Osteoblast (primary cell): ENCODE results near the gene SNTG2. TPM values are rescaled to one million over a fixed set of nuclear protein-coding genes. Genes with fewer than 3 reads are reported as not detected.

Experiments
- DNase-seq: peaks from one replicate; pipeline ENCODE4 v3.0.0; 2011; ENCODE audit warnings: low spot score, mixed read lengths; ENCODE audit not compliant: insufficient read length; ENCODE audit errors: missing footprints
- H2AFZ ChIP-seq: 2 replicates; pipeline ENCODE4 v1.6.0; 2011; ENCODE audit warnings: mild to moderate bottlenecking, low read length
- H3K27ac ChIP-seq: 2 replicates; pipeline ENCODE4 v1.5.1; 2011; ENCODE audit warnings: mild to moderate bottlenecking, low read depth, low read length, moderate library complexity
- H3K27me3 ChIP-seq: 2 replicates; pipeline ENCODE4 v1.6.0; 2012; ENCODE audit warnings: mild to moderate bottlenecking, control low read depth, inconsistent platforms, low read length, moderate library complexity; ENCODE audit not compliant: insufficient read depth
- H3K36me3 ChIP-seq: 2 replicates; pipeline ENCODE4 v1.5.1; 2011; ENCODE audit warnings: mild to moderate bottlenecking, low read length, control low read depth, moderate library complexity; ENCODE audit not compliant: insufficient read depth
- H3K4me1 ChIP-seq: 2 replicates; pipeline ENCODE4 v1.5.1; 2011; ENCODE audit warnings: mild to moderate bottlenecking, low read length, control low read depth, moderate library complexity; ENCODE audit not compliant: insufficient read depth
- H3K4me2 ChIP-seq: 2 replicates; pipeline ENCODE4 v1.6.0; 2011; ENCODE audit warnings: mild to moderate bottlenecking, low read length; ENCODE audit not compliant: insufficient read depth
- H3K4me3 ChIP-seq: fragments of 200-600 bp; sonication (generic); 3 replicates; pipeline ENCODE4 v1.5.1; 2012; ENCODE audit warnings: mild to moderate bottlenecking, low read length, inconsistent platforms; ENCODE audit not compliant: insufficient read depth
- H3K79me2 ChIP-seq: 2 replicates; pipeline ENCODE4 v1.6.0; 2012; ENCODE audit warnings: mild to moderate bottlenecking, low read length, control low read depth, inconsistent platforms; ENCODE audit not compliant: insufficient read depth
- H3K9me3 ChIP-seq: 2 replicates; pipeline ENCODE4 v1.5.1; 2011; ENCODE audit warnings: low read depth, low read length, control low read depth
- H4K20me1 ChIP-seq: 2 replicates; pipeline ENCODE4 v1.6.0; 2012; ENCODE audit warnings: mild to moderate bottlenecking, low read length, control low read depth; ENCODE audit not compliant: insufficient read depth
- CTCF ChIP-seq: IDR thresholded peaks from 2 replicates; pipeline ENCODE4 v1.5.1; 2011; ENCODE audit warnings: mild to moderate bottlenecking, low read depth, low read length, moderate library complexity; ENCODE audit errors: extremely low read depth
- total RNA-seq: library from RNA; depleted of rRNA; stranded (reverse); fragments of >200 nt; gene quantifications from 2 replicates; pipeline ENCODE4 v1.2.3, GENCODE V29; 2012

SNTG2 gene
- total RNA-seq, 1 donor, result 1.4 TPM

GRCh38 chr2:1306687-1307516, 356.3 kb downstream of the SNTG2 start:
- no peaks in the 10 kb centered on the region for H3K4me1 ChIP-seq
- TF ChIP-seq CTCF, result no peak
- H2AFZ ChIP-seq, result no peak overlapping the region
- H3K4me3 ChIP-seq, result no peak overlapping the region
- H3K27me3 ChIP-seq, result no peaks in the 10 kb centered on the region
- H4K20me1 ChIP-seq, result no peaks in the 10 kb centered on the region
- no peak overlapping the region for H3K27ac ChIP-seq
- no peak overlapping the region for H3K4me2 ChIP-seq
- H3K9me3 ChIP-seq, result peaks cover 2% of the 10 kb centered on the region
- H3K36me3 ChIP-seq, result no peaks in the 10 kb centered on the region
- no peaks in the 10 kb centered on the region for H3K79me2 ChIP-seq
- no peak for DNase-seq

- H3K27me3 ChIP-seq, result no peaks in the 10 kb centered on the region
- TF ChIP-seq CTCF, result no peak
- no peaks in the 10 kb centered on the region for H3K36me3 ChIP-seq
- H4K20me1 ChIP-seq, result no peaks in the 10 kb centered on the region
- no peaks in the 10 kb centered on the region for H3K4me1 ChIP-seq
- H3K79me2 ChIP-seq, result no peaks in the 10 kb centered on the region
- no peak overlapping the region for H2AFZ ChIP-seq
- peaks cover 2% of the 10 kb centered on the region for H3K9me3 ChIP-seq
- DNase-seq, result no peak
- no peak overlapping the region for H3K27ac ChIP-seq
- no peak overlapping the region for H3K4me3 ChIP-seq
- H3K4me2 ChIP-seq, result no peak overlapping the region
Measured at GRCh38 chr2:1307670-1308069, 357.0 kb downstream of the SNTG2 start.

- Histone ChIP-seq H3K36me3 (no peaks in the 10 kb centered on the region), H3K79me2 (no peaks in the 10 kb centered on the region), H3K27me3 (no peaks in the 10 kb centered on the region), H3K4me3 (no peak overlapping the region), H4K20me1 (no peaks in the 10 kb centered on the region), H3K4me1 (no peaks in the 10 kb centered on the region), H2AFZ (no peak overlapping the region), H3K9me3 (peaks cover 2% of the 10 kb centered on the region), H3K27ac (no peak overlapping the region), H3K4me2 (no peak overlapping the region)
- no peak for DNase-seq
- TF ChIP-seq CTCF, result no peak
Measured at GRCh38 chr2:1308678-1309077, 358.0 kb downstream of the SNTG2 start.

- Histone ChIP-seq H3K36me3 (no peaks in the 10 kb centered on the region), H3K9me3 (peaks cover 2% of the 10 kb centered on the region), H3K79me2 (no peaks in the 10 kb centered on the region), H2AFZ (no peak overlapping the region), H4K20me1 (no peaks in the 10 kb centered on the region), H3K27me3 (no peaks in the 10 kb centered on the region), H3K27ac (no peak overlapping the region), H3K4me3 (no peak overlapping the region), H3K4me2 (no peak overlapping the region), H3K4me1 (no peaks in the 10 kb centered on the region)
- TF ChIP-seq CTCF, result no peak
- DNase-seq, result no peak
Measured at GRCh38 chr2:1309507-1309906, 358.9 kb downstream of the SNTG2 start.
